Measurements from ENCODE around the gene IGSF23. TPM values are rescaled to one million over a fixed set of nuclear protein-coding genes. Genes with fewer than 3 reads are reported as not detected.

Gene IGSF23
- total RNA-seq, 1 experiment from 2014 or later: not detected

DNA sequence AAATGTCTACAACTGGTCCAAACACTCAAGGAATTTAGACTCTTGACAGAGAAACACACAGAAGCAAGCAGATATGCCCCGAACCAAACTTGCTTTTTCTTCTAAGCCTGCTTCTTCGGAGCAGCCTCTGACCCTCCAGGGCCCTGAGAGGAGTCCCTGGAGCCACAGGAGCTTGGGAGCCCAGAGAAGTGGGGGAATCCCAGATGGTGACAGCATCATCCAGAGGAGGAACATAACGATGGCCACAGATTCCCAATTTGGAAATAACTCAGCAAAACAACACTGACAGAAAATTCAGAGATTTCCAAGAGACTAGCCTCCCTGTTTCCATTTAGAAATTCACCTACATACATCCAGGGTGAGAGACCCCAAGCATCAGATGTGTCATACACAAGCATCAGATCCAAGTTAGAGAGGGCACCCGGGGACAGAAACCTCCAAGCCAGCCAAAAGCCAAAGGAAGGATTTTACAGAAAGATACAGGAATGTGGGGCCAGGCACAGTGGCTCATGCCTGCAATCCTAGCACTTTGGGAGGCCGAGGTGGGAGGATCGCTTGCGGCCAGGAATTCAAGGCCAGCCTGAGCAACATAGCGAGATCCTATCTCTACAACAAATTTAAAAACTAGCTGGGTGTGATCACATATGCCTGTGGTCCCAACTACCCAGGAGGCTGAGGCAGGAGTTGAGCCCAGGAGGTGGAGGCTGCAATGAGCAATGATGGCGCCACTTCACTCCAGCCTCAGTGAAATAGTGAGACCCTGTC is 28.3 kb downstream of the IGSF23 start:
- ChIA-PET POLR2A (ENCODE audit: unreplicated experiment) (no interaction called here), CTCF (no interaction called here)
- H3K4me1 ChIP-seq (replicated peaks; ENCODE audit: insufficient read depth): peaks cover 57% of the 10 kb centered on the region
- H3K9me3 ChIP-seq (ENCODE audit: insufficient read depth, low read depth): no peaks in the 10 kb centered on the region
- no peak overlapping the region for H3K4me3 ChIP-seq
- BruUV-seq (replicated peaks): no TSS peak
- H3F3A ChIP-seq (ENCODE audit: insufficient read depth, low read depth): peaks cover 33% of the 10 kb centered on the region
- no peak for DNase-seq
- no peak overlapping the region for H3K27ac ChIP-seq
- H3K9me2 ChIP-seq (ENCODE audit: insufficient read depth): no peaks in the 10 kb centered on the region
- H3K4me2 ChIP-seq: no peak overlapping the region; the same call in 1 of the 2 replicates
- H4K20me1 ChIP-seq (ENCODE audit: insufficient read depth): peaks cover 13% of the 10 kb centered on the region
- intact Hi-C loops (cut with micrococcal nuclease; ENCODE audit: unreplicated experiment): no loop called here
- no peak overlapping the region for H2AFZ ChIP-seq
- peaks cover 49% of the 10 kb centered on the region for H3K79me2 ChIP-seq (ENCODE audit: low read depth)
- H3K27me3 ChIP-seq (ENCODE audit: insufficient read depth, low read depth): no peaks in the 10 kb centered on the region
- TF ChIP-seq EZH2 (IDR thresholded peaks at IDR 0.05; ENCODE audit: low read depth): no peak
- TF ChIP-seq, protein P1, sequence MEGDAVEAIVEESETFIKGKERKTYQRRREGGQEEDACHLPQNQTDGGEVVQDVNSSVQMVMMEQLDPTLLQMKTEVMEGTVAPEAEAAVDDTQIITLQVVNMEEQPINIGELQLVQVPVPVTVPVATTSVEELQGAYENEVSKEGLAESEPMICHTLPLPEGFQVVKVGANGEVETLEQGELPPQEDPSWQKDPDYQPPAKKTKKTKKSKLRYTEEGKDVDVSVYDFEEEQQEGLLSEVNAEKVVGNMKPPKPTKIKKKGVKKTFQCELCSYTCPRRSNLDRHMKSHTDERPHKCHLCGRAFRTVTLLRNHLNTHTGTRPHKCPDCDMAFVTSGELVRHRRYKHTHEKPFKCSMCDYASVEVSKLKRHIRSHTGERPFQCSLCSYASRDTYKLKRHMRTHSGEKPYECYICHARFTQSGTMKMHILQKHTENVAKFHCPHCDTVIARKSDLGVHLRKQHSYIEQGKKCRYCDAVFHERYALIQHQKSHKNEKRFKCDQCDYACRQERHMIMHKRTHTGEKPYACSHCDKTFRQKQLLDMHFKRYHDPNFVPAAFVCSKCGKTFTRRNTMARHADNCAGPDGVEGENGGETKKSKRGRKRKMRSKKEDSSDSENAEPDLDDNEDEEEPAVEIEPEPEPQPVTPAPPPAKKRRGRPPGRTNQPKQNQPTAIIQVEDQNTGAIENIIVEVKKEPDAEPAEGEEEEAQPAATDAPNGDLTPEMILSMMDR (conservative IDR thresholded peaks at IDR 0.05): no peak
- H3K36me3 ChIP-seq (ENCODE audit: low read depth): peaks cover 10% of the 10 kb centered on the region; the same call in 1 of the 2 replicates

DNA sequence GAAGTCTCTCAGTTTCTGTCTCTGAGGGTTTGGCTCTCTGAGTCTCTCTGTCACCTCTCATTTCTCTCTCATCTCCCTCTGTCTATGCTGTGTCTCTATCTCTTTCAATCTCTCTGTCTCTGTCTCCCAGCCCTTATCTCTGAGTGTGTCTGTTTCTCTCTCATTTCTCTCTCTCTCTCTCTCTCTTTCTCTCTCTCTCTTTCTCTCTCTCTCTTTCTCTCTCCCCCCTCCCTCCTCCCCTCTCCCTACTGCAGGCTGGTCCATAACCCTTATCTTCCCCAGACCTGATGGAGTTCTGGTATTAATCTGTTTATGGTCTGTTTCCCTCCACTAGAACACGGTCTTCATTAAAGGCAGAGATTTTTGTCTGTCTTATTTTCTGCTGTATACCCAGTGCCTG is 29.0 kb downstream of the IGSF23 start:
- peak overlapping the region; percentile 80; the same call in 1 of the 2 replicates for H3K4me2 ChIP-seq

GRCh38 chr19:44643605-44644401 is 30.4 kb downstream of the IGSF23 start, which contains the start of gene PVR:
PVR (plus strand) TSS chr19:44643910; CDS start chr19:44644097, 187 bp downstream.
- Histone ChIP-seq H3K27me3 (ENCODE audit: insufficient read depth, low read depth) (no peaks in the 10 kb centered on the region), H4K20me1 (ENCODE audit: insufficient read depth) (peaks cover 24% of the 10 kb centered on the region), H3K4me3 (peak within 1 kb of the TSS; percentile 88), H3K79me2 (ENCODE audit: low read depth) (peaks cover 69% of the 10 kb centered on the region), H3K36me3 (ENCODE audit: low read depth) (peaks cover 22% of the 10 kb centered on the region), H3K4me2 (peak within 1 kb of the TSS; percentile 80), H3K9me2 (ENCODE audit: insufficient read depth) (no peaks in the 10 kb centered on the region), H2AFZ (peak within 1 kb of the TSS; percentile 67), H3K27ac (peak within 1 kb of the TSS; percentile 92), H3K4me1 (replicated peaks; ENCODE audit: insufficient read depth) (peaks cover 49% of the 10 kb centered on the region), H3K9me3 (ENCODE audit: insufficient read depth, low read depth) (no peaks in the 10 kb centered on the region), H3F3A (ENCODE audit: insufficient read depth, low read depth) (peaks cover 42% of the 10 kb centered on the region)
- DNase-seq: peak; percentile 70 to 78
- TF ChIP-seq, protein P1 (conservative IDR thresholded peaks at IDR 0.05): no peak
- TF ChIP-seq EZH2 (IDR thresholded peaks at IDR 0.05; ENCODE audit: low read depth): no peak
- CTCF ChIA-PET: interaction anchor here (0.7 kb wide), 1 partner anchor 67 kb away, joined by 9 read pairs; no protein-coding TSS in a partner anchor
- TSS peak; percentile 59 for BruUV-seq (replicated peaks)
- POLR2A ChIA-PET (ENCODE audit: unreplicated experiment): interaction anchor here (0.5 to 1.0 kb wide), 9 partner anchors 8 to 1023 kb away, joined by 3 to 10 read pairs (median 3); no protein-coding TSS in a partner anchor
- intact Hi-C loops (cut with micrococcal nuclease; ENCODE audit: unreplicated experiment): loop anchor here (1.0 kb wide), 2 partner anchors 18 to 56 kb away; no protein-coding TSS in a partner anchor

More for the DNA sequence above, 29.0 kb downstream of the IGSF23 start:
- DNase-seq: no peak
- ChIA-PET POLR2A (ENCODE audit: unreplicated experiment) (interaction anchor here (0.7 kb wide), 1 partner anchor 57 kb away, joined by 6 read pairs; no protein-coding TSS in a partner anchor), CTCF (no interaction called here)
- Histone ChIP-seq H3K36me3 (ENCODE audit: low read depth) (peaks cover 11% of the 10 kb centered on the region; the same call in 1 of the 2 replicates), H3F3A (ENCODE audit: insufficient read depth, low read depth) (peaks cover 31% of the 10 kb centered on the region), H3K27ac (no peak overlapping the region), H3K4me1 (replicated peaks; ENCODE audit: insufficient read depth) (peaks cover 51% of the 10 kb centered on the region), H3K27me3 (ENCODE audit: insufficient read depth, low read depth) (no peaks in the 10 kb centered on the region), H3K4me3 (peak overlapping the region; percentile 88; the same call in 1 of the 2 replicates), H3K79me2 (ENCODE audit: low read depth) (peaks cover 56% of the 10 kb centered on the region), H4K20me1 (ENCODE audit: insufficient read depth) (peaks cover 15% of the 10 kb centered on the region), H2AFZ (no peak overlapping the region), H3K9me3 (ENCODE audit: insufficient read depth, low read depth) (no peaks in the 10 kb centered on the region), H3K9me2 (ENCODE audit: insufficient read depth) (no peaks in the 10 kb centered on the region)
- intact Hi-C loops (cut with micrococcal nuclease; ENCODE audit: unreplicated experiment): no loop called here
- BruUV-seq (replicated peaks): no TSS peak
- TF ChIP-seq, protein P1 (conservative IDR thresholded peaks at IDR 0.05): no peak
- no peak for TF ChIP-seq EZH2 (IDR thresholded peaks at IDR 0.05; ENCODE audit: low read depth)
